Hematopoietic multipotent progenitor cell treated with erythropoietin and hydrocortisone succinate and interleukin-3 and kit ligand, for 8 days (in vitro differentiated cells): ENCODE results near the gene CFAP69.
A peak's percentile ranks its signal among the peaks of the same experiment; 100 is the strongest.
"Not testable (repeated sequence)": the region's sequence is repeated elsewhere in the genome, so short reads cannot be mapped to it uniquely, and the experiment has no call there.

ENCODE experiments used
- DNase-seq: peaks from one replicate; pipeline ENCODE4 v3.0.0-alpha.2; 2015

CFAP69 gene

DNA sequence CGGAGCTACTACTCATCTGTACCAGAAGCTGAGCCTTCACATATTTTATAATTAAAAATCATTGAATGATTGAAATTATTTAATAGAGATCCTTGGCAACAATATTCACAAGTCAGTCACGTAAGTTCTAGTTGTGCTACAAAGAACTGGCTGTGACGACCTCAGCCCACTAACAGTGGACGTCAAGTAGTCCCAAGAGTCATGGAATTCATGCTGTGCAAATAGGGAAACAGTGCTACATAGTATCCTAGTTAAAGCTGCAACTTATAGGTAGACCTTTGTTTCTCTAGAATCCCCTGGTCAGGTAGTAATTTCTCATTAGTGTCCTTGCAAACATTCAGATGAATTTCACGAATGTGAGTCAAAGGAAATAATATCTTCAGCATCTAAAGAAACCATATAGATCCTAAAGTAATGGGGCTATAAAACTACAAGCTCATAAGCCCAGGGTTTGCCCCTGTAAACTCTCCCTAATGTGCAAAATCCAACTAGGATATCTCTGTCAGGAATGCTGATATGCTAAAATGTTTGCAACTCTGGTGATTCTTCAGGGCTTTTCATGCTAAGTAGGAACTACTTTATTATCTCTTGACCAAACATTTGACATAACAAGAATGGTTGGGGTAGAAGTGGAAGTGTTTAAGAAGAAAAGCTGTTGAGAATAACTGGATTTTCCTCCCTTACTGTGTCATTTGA, 31.2 kb downstream of the CFAP69 start:
- no peak for DNase-seq

DNA sequence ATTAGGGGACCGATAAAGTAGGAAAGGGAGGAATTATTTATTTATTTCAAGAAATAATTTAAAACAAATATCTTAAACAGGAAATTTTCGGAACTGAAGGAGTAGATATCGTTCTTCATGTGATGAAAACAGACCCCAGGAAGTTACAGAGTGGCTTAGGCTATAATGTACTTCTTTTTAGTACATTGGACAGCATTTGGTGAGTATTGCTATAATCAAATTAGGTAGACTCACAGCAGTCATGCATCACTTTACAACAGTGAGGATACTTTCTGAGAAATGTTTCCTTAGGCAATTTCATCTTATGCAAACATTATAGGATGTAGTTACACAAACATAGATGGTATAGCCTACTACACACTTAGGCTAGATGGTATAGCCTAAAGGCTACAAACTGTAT, 43.2 kb downstream of the CFAP69 start:
- no peak for DNase-seq

- no peak for DNase-seq
These were observed 45.5 kb downstream of the CFAP69 start for GRCh38 chr7:90290244-90291113.

GRCh38 chr7:90298145-90299038, 53.4 kb downstream of the CFAP69 start:
- peak; percentile 19 for DNase-seq

DNA sequence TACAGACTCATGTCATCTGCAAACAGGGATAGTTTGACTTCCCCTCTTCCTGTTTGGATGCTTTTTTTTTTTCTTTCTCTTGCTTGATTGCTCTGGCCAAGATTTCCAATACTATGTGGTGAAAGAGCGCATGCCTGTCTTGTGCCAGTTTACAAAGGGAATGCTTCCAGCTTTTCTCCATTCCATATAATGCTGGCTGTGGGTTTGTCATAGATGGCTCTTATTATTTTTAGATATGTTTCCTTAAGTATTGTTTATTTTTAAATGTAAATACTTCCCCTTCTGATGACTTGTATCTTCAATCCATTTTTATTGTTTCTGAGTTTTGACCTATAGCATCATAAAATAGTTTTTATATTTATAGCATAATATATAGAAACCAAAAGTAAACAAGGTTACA, 58.3 kb downstream of the CFAP69 start:
- DNase-seq: no peak

DNA sequence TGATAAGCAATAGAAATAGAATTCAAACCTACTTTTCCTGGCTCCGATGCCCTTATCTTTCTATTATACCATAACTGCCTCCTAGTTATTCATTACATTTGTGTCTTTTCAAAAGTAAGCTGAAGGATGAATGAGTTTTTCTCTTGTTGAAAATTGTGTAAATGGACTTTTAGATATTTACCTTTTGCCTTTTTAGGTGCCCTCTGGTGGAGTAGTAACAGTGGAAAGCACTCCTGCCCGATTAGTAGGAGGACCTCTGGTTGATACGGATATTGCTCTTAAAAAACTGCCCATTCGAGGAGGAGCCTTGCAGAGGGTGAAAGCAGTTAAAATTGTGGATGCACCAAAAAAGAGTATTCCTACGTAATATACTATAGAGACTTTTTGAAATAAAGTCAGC, 64.9 kb downstream of the CFAP69 start:
- DNase-seq: no peak

- no peak for DNase-seq
These were observed 66.2 kb downstream of the CFAP69 start for GRCh38 chr7:90311175-90311574.

DNA sequence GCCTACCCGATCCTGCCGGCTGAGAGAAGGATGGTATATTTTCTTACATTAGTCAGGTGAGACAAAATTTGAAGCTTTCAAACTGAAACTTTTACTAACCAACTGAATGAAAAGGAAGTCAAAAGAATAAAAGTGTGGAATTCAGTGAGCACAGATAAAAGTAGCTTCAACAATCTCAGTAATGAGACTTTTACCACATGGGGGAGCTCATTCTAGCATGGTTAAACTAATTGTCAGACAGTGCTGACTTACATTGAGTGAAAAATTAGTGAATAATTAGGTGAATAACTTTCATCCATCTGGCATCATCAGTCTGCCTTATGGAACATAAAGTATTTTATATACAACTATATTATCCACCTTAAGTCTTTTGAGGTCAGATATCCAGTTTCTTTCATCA, 67.8 kb downstream of the CFAP69 start:
- DNase-seq: peak; percentile 16

DNA sequence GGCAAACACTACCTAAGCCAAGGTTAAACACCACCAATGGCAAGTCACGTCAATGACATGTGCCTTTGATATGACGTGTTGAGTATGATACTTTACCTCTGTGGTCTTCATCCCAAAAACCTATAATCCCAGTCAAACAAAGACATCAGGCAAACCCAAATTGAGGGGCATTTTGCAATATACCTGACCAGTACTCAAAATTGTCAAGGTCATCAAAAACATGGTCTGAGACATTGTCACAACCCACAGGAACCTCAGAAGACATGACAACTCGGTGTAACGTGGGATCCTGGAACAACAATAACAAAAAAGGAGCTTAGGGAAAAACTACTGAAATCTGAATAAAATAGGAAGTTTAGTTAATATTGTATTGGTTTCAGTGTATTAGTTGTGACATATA, 68.9 kb downstream of the CFAP69 start:
- DNase-seq: no peak

GRCh38 chr7:90320014-90320413, 75.0 kb downstream of the CFAP69 start:
- no peak for DNase-seq

DNA sequence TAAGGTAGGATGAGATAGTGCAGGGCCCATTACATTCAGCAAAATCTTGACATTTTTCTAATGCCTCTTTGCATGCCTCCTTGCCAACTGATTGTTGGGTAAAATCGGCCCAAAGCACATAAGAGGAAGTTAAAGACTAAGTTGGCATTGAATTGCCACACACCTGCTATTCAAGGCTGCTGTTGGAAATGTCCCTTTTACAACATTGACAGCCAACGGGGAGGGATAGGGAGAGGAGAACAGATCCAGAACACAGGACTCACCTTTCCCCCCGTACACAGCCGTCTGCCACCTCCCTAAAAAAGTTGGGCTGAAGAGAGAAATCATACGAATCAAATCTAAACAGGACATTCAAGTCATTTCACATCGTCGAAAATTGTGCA, 75.4 kb downstream of the CFAP69 start:
- no peak for DNase-seq

DNA sequence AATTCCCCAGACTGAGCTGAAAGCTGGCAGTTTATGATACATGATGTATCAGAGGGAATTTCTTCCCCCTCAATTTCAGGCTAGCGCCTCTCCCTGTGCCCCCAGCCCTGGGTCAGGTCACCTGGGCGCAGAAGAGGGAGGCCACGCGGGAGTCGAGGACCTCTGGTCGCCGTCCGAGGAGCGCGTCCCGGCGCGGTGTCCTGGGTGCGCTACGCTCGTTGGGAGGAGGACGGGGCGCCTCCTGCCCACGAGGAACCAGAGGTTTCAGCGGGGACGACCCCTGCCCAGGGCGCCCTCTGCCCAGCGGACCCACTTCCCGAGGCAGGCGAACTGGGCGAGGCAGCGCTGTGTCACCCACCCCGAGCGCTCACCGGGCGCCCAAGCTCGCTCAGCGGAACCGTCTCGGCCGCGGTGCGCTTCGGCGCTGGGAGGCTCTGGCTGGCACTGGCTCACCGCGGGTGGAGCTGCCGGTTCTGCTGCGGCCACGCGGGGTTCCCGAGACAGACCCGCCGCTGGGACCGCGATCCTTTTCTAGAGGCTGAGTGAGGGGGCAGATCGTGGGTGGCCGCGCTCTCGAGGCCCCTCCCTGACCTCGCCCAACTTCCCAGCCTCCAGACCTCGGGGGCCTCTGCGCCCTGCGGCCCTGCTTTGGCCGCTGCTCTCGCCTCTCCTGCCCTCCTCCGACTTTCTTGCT, 76.0 kb downstream of the CFAP69 start, which contains the start of gene FAM237B:
Gene FAM237B, minus strand, starts transcription at position 504 of the 694 bp plus-strand sequence. CDS start 1,556 bp downstream, outside the sequence.
- DNase-seq: no peak

- no peak for DNase-seq
These were observed 77.9 kb downstream of the CFAP69 start for GRCh38 chr7:90322837-90323236.

- no peak for DNase-seq
These were observed 81.5 kb downstream of the CFAP69 start for GRCh38 chr7:90326500-90326899.

DNA sequence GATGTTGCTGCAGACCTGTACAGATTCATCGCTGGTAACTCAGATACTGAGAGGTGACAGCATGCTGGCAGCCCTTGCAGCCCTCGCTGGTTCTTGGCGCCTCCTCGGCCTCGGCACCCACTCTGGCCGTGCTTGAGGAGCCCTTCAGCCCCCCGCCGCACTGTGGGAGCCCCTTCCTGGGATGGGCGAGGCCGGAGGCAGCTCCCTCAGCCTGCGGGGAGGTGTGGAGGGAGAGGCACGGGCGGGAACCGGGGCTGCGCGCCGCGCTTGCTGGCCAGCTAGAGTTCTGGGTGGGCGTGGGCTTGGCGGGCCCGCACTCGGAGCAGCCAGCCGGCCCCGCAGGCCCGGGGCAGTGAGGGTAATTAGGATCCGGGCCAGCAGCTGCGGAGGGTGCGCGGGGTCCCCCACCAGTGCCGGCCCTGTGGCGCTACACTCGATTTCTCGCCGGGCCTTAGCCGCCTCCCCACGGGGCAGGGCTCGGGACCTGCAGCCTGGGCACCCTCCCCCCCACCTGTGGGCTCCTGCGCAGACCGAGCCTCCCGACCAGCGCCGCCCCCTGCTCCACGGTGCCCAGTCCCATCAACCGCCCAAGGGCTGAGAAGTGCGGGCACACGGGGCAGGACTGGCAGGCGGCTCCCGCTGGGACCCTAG, 89.3 kb downstream of the CFAP69 start:
- DNase-seq: no peak

- DNase-seq: not testable (repeated sequence)
These were observed 90.0 kb downstream of the CFAP69 start for GRCh38 chr7:90334926-90335325.

GRCh38 chr7:90337106-90337505, 92.1 kb downstream of the CFAP69 start:
- no peak for DNase-seq

DNA sequence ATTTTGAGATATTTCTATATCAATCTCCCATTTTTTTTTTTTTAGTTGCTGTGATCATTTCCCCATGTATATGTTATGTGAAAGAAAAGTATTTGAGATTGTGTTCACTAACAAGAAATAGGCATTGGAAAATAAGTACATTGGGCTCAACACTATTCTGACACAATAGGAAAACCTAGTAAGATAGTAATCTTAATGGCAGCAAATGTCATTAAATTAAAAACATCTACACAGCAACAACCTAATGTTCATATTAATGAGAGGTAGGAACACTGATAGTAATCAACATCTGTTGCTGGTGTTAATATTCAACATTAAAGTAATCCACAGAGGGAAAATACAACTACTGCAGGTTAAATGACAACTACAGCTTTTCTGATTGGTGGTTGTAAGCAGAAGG, 100.0 kb downstream of the CFAP69 start:
- no peak for DNase-seq

- no peak for DNase-seq
These were observed 100.8 kb downstream of the CFAP69 start for GRCh38 chr7:90345595-90346335.

GRCh38 chr7:90346336-90347125, 101.6 kb downstream of the CFAP69 start, which contains the start of gene GTPBP10:
GTPBP10 (plus strand) TSS chr7:90346716; CDS start chr7:90346742, 26 bp downstream.
- DNase-seq: peak; percentile 96
